Activated T-cell treated with anti-CD3 and anti-CD28 coated beads, Interleukin-2, amount 50 U/mL, for 4 hours (primary cell): Measurements from ENCODE around the gene MAPK11. TPM values are rescaled to one million over a fixed set of nuclear protein-coding genes. Genes with fewer than 3 reads are reported as not detected.
"Not testable (repeated sequence)": the region's sequence is repeated elsewhere in the genome, so short reads cannot be mapped to it uniquely, and the experiment has no call there.

Source experiments
- ATAC-seq, 2 donors: fragments of 200-7000 bp; cut with Tn5 transposase; one replicate each; pipeline ENCODE4 v1.10.0; 2021
- DNase-seq: peaks from one replicate; pipeline ENCODE4 v3.0.0-alpha.2; 2020
- H3K27me3 Mint-ChIP-seq: one replicate; pipeline ENCODE4 v1.8.0; 2021; ENCODE audit warnings: low read depth, mixed read lengths
- H3K36me3 Mint-ChIP-seq: one replicate; pipeline ENCODE4 v1.8.0; 2022; ENCODE audit warnings: mixed read lengths; ENCODE audit not compliant: insufficient read depth
- H3K4me1 Mint-ChIP-seq: one replicate; pipeline ENCODE4 v1.8.0; 2021; ENCODE audit warnings: low read depth, mixed read lengths
- H3K4me3 Mint-ChIP-seq: one replicate; pipeline ENCODE4 v1.8.0; 2021; ENCODE audit warnings: mild to moderate bottlenecking, moderate library complexity, mixed read lengths
- H3K9me3 Mint-ChIP-seq: one replicate; pipeline ENCODE4 v1.8.0; 2021; ENCODE audit warnings: mixed read lengths
- total RNA-seq, 3 donors: library from RNA; stranded (reverse); gene quantifications; one replicate each; pipeline ENCODE4 v1.2.1, GENCODE V29; 2021

MAPK11 gene
- total RNA-seq, 3 donors from 2014 or later, result 9.4 to 10.1 (median 9.8) TPM

- Mint-ChIP-seq H3K27me3 (no peaks in the 10 kb centered on the region), H3K4me1 (no peaks in the 10 kb centered on the region), H3K36me3 (no peaks in the 10 kb centered on the region), H3K4me3 (no peak overlapping the region), H3K9me3 (no peaks in the 10 kb centered on the region)
- ATAC-seq (no peak), DNase-seq (no peak)
Observed at GRCh38 chr22:50280022-50280707, 10.0 kb upstream of the MAPK11 start.

- no peak for ATAC-seq
- no peaks in the 10 kb centered on the region for H3K4me1 Mint-ChIP-seq
- H3K9me3 Mint-ChIP-seq, result no peaks in the 10 kb centered on the region
- no peak overlapping the region for H3K4me3 Mint-ChIP-seq
- no peaks in the 10 kb centered on the region for H3K27me3 Mint-ChIP-seq
- no peaks in the 10 kb centered on the region for H3K36me3 Mint-ChIP-seq
- DNase-seq, result no peak
Observed at GRCh38 chr22:50278956-50279619, 8.9 kb upstream of the MAPK11 start.

GRCh38 chr22:50278461-50278860 lies 8.3 kb upstream of the MAPK11 start:
- H3K4me3 Mint-ChIP-seq, result no peak overlapping the region
- no peaks in the 10 kb centered on the region for H3K36me3 Mint-ChIP-seq
- no peak for DNase-seq
- H3K27me3 Mint-ChIP-seq, result no peaks in the 10 kb centered on the region
- no peak for ATAC-seq
- H3K9me3 Mint-ChIP-seq, result no peaks in the 10 kb centered on the region
- H3K4me1 Mint-ChIP-seq, result peaks cover 2% of the 10 kb centered on the region

- Mint-ChIP-seq H3K4me3 (no peak overlapping the region), H3K27me3 (peaks cover 1% of the 10 kb centered on the region), H3K4me1 (peaks cover 2% of the 10 kb centered on the region), H3K9me3 (no peaks in the 10 kb centered on the region), H3K36me3 (no peaks in the 10 kb centered on the region)
- ATAC-seq, result no peak
- no peak for DNase-seq
Observed at GRCh38 chr22:50277761-50278160, 7.6 kb upstream of the MAPK11 start.

GRCh38 chr22:50276143-50276542 lies 6.0 kb upstream of the MAPK11 start:
- Mint-ChIP-seq H3K27me3 (peaks cover 2% of the 10 kb centered on the region), H3K4me1 (peaks cover 5% of the 10 kb centered on the region), H3K4me3 (no peak overlapping the region), H3K36me3 (no peaks in the 10 kb centered on the region), H3K9me3 (no peaks in the 10 kb centered on the region)
- DNase-seq (no peak), ATAC-seq (peak; percentile 44 to 51)

- no peak for DNase-seq
- H3K27me3 Mint-ChIP-seq, result peaks cover 2% of the 10 kb centered on the region
- H3K4me1 Mint-ChIP-seq, result peaks cover 6% of the 10 kb centered on the region
- H3K36me3 Mint-ChIP-seq, result no peaks in the 10 kb centered on the region
- ATAC-seq, result no peak
- H3K9me3 Mint-ChIP-seq, result no peaks in the 10 kb centered on the region
- H3K4me3 Mint-ChIP-seq, result no peak overlapping the region
Observed at GRCh38 chr22:50275181-50276055, 5.2 kb upstream of the MAPK11 start.

- Mint-ChIP-seq H3K9me3 (no peaks in the 10 kb centered on the region), H3K36me3 (no peaks in the 10 kb centered on the region), H3K27me3 (peaks cover 2% of the 10 kb centered on the region), H3K4me1 (peaks cover 6% of the 10 kb centered on the region), H3K4me3 (no peak overlapping the region)
- DNase-seq (no peak), ATAC-seq (no peak)
Observed at GRCh38 chr22:50274771-50275170, 4.6 kb upstream of the MAPK11 start.

- H3K4me3 Mint-ChIP-seq, result no peak overlapping the region
- no peaks in the 10 kb centered on the region for H3K9me3 Mint-ChIP-seq
- H3K36me3 Mint-ChIP-seq, result no peaks in the 10 kb centered on the region
- ATAC-seq (no peak), DNase-seq (peak; percentile 29)
- H3K4me1 Mint-ChIP-seq, result peaks cover 6% of the 10 kb centered on the region
- H3K27me3 Mint-ChIP-seq, result peaks cover 2% of the 10 kb centered on the region
Observed at GRCh38 chr22:50274311-50274710, 4.1 kb upstream of the MAPK11 start.

- H3K4me3 Mint-ChIP-seq, H3K9me3 Mint-ChIP-seq, H3K27me3 Mint-ChIP-seq, H3K4me1 Mint-ChIP-seq, H3K36me3 Mint-ChIP-seq, DNase-seq, ATAC-seq: not testable (repeated sequence)
Observed at GRCh38 chr22:50273781-50274180, 3.6 kb upstream of the MAPK11 start.

GRCh38 chr22:50273352-50273751 lies 3.2 kb upstream of the MAPK11 start:
- H3K27me3 Mint-ChIP-seq, H3K9me3 Mint-ChIP-seq, H3K36me3 Mint-ChIP-seq, ATAC-seq, H3K4me3 Mint-ChIP-seq, DNase-seq: not testable (repeated sequence)
- peaks cover 11% of the 10 kb centered on the region for H3K4me1 Mint-ChIP-seq

- Mint-ChIP-seq H3K9me3 (no peaks in the 10 kb centered on the region), H3K4me3 (no peak overlapping the region), H3K4me1 (peaks cover 14% of the 10 kb centered on the region), H3K27me3 (peaks cover 2% of the 10 kb centered on the region), H3K36me3 (no peaks in the 10 kb centered on the region)
- no peak for ATAC-seq
- no peak for DNase-seq
Observed at GRCh38 chr22:50272044-50272802, 2.0 kb upstream of the MAPK11 start.

GRCh38 chr22:50271519-50271970 lies 1.4 kb upstream of the MAPK11 start:
- DNase-seq, result peak; percentile 43
- H3K36me3 Mint-ChIP-seq, result no peaks in the 10 kb centered on the region
- peaks cover 2% of the 10 kb centered on the region for H3K27me3 Mint-ChIP-seq
- H3K9me3 Mint-ChIP-seq, result no peaks in the 10 kb centered on the region
- peak in 1 of 2 donors; percentile 24 for ATAC-seq
- H3K4me1 Mint-ChIP-seq, result peaks cover 14% of the 10 kb centered on the region
- H3K4me3 Mint-ChIP-seq, result no peak overlapping the region

GRCh38 chr22:50270666-50271394 lies 650 bp upstream of the MAPK11 start:
- H3K4me1 Mint-ChIP-seq, result peaks cover 14% of the 10 kb centered on the region
- peak; percentile 60 for DNase-seq
- H3K9me3 Mint-ChIP-seq, result no peaks in the 10 kb centered on the region
- peak; percentile 51 to 57 for ATAC-seq
- no peaks in the 10 kb centered on the region for H3K36me3 Mint-ChIP-seq
- peak overlapping the region; percentile 69 for H3K4me3 Mint-ChIP-seq
- H3K27me3 Mint-ChIP-seq, result peaks cover 2% of the 10 kb centered on the region
